PC-3 (cell line): ENCODE results near the gene RBBP8.
"Not testable (repeated sequence)": the region's sequence is repeated elsewhere in the genome, so short reads cannot be mapped to it uniquely, and the experiment has no call there.

Source experiments
- CTCF ChIP-seq: fragments of 300-600 bp; sonication (generic); conservative IDR thresholded peaks from 2 replicates; pipeline ENCODE4 v1.5.1; 2017; ENCODE audit warnings: antibody characterized with exemption, low read depth, mild to moderate bottlenecking, low read length
- EZH2 ChIP-seq: fragments of 300-600 bp; sonication (generic); IDR thresholded peaks from one replicate; pipeline ENCODE4 v1.6.1; 2017; ENCODE audit warnings: antibody characterized with exemption, mild to moderate bottlenecking, low read length; ENCODE audit not compliant: unreplicated experiment

GRCh38 chr18:22953982-22954381 is 20.9 kb downstream of the RBBP8 start:
- not testable (repeated sequence) for TF ChIP-seq CTCF, EZH2
